Uterus (tissue), 2 donors: Measurements from ENCODE around the gene SGSM2.

ENCODE experiments used
- POLR2A ChIP-seq, 2 donors: fragments of 450-650 bp; IDR thresholded peaks; one replicate each; pipeline ENCODE4 v1.6.1; 2016; ENCODE audit warnings: antibody characterized with exemption in 2 of 2, mild to moderate bottlenecking in 1 of 2, moderate library complexity in 1 of 2
- TF ChIP-seq, protein P1 (sequence below), 4 experiments: fragments of 200-600 bp in 2 of 4; fragments of 450-650 bp in 2 of 4; sonication (generic) in 2 of 4; IDR thresholded peaks; one replicate each; pipeline ENCODE4 v1.5.1; 2016 to 2019; ENCODE audit warnings: antibody characterized with exemption in 4 of 4, mild to moderate bottlenecking in 2 of 4, moderate library complexity in 1 of 4

DNA sequence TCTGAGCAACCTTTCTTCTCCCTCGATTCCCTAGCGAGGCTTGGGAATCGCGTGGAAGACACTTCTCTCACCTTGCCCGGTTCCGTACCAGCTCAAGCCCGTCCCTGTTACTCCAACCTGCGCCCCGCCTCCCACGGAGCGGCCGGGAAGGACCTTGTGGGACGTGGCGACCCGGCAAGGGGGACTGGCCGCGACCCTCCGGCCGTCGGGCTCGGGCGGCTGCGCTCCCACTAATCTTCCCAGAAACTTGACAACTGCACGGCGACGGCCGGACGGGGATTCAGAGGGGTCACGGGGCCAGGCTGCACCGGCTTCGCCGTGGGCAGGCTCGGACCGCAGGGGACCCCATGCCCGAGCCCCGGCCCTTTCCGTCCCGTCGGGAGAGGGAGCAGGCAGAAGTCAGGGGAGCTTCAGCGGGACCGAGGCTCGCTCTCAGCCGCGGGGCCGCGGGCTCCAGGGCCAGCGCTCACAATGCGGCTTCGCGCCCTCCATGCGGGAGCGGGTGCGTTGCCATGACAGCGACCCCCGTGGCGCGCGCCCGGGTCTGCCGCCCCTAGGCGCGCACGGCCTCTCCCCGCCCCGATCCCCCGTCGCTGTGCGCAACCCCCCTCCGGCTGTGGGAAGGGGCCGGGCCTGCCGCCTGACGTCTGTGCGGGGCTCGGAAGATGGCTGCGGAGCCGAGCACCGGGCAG, at the start of gene SGSM2:
- TF ChIP-seq POLR2A (IDR thresholded peaks at IDR 0.05), result no peak
- TF ChIP-seq, protein P1, sequence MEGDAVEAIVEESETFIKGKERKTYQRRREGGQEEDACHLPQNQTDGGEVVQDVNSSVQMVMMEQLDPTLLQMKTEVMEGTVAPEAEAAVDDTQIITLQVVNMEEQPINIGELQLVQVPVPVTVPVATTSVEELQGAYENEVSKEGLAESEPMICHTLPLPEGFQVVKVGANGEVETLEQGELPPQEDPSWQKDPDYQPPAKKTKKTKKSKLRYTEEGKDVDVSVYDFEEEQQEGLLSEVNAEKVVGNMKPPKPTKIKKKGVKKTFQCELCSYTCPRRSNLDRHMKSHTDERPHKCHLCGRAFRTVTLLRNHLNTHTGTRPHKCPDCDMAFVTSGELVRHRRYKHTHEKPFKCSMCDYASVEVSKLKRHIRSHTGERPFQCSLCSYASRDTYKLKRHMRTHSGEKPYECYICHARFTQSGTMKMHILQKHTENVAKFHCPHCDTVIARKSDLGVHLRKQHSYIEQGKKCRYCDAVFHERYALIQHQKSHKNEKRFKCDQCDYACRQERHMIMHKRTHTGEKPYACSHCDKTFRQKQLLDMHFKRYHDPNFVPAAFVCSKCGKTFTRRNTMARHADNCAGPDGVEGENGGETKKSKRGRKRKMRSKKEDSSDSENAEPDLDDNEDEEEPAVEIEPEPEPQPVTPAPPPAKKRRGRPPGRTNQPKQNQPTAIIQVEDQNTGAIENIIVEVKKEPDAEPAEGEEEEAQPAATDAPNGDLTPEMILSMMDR (IDR thresholded peaks at IDR 0.05), result no peak
